Stomach (tissue), 9 donors: Measurements from ENCODE around the gene RAB33A. TPM values are rescaled to one million over a fixed set of nuclear protein-coding genes. Genes with fewer than 3 reads are reported as not detected.
"Not testable (repeated sequence)": the region's sequence is repeated elsewhere in the genome, so short reads cannot be mapped to it uniquely, and the experiment has no call there.

Experiments
- DNase-seq, 2 donors: peaks; one replicate each; pipeline versions ENCODE4 v3.0.0 to v3.0.0-alpha.2; 2013 to 2019
- H3K27ac ChIP-seq, 5 donors: fragments of 200-600 bp in 4 of 5; sonication (generic) in 4 of 5; one replicate each; pipeline ENCODE4 v1.5.1; 2013 to 2019; ENCODE audit warnings: mild to moderate bottlenecking in 1 of 5, moderate library complexity in 1 of 5
- H3K27me3 ChIP-seq, 3 donors: fragments of 200-600 bp; sonication (generic); one replicate each; pipeline ENCODE4 v1.5.1; 2017 to 2019; ENCODE audit warnings: mixed run types in 1 of 3
- H3K36me3 ChIP-seq, 4 donors: fragments of 200-600 bp; sonication (generic); 1 replicate in 3 of 4; 2 replicates in 1 of 4; pipeline ENCODE4 v1.5.1; 2016 to 2019
- H3K4me1 ChIP-seq, 4 donors: fragments of 200-600 bp; sonication (generic); one replicate each; pipeline ENCODE4 v1.5.1; 2016 to 2019
- H3K4me3 ChIP-seq, 4 donors: fragments of 200-600 bp; sonication (generic) in 3 of 4; one replicate each; pipeline ENCODE4 v1.5.1; 2016 to 2019; ENCODE audit warnings: mild to moderate bottlenecking in 1 of 4
- H3K9me3 ChIP-seq, 4 donors: fragments of 200-600 bp; sonication (generic); one replicate each; pipeline ENCODE4 v1.5.1; 2016 to 2019
- EP300 ChIP-seq: sonication (generic); formaldehyde crosslinking; IDR thresholded peaks from one replicate; pipeline ENCODE4 v1.6.1; 2017; ENCODE audit warnings: antibody characterized with exemption
- POLR2A ChIP-seq, 4 donors: fragments of 450-650 bp; IDR thresholded peaks; one replicate each; pipeline ENCODE4 v1.6.1; 2016; ENCODE audit warnings: antibody characterized with exemption in 4 of 4, control low read depth in 2 of 4, mild to moderate bottlenecking in 1 of 4, moderate library complexity in 1 of 4
- POLR2AphosphoS5 ChIP-seq, 3 donors: sonication (generic); formaldehyde crosslinking; IDR thresholded peaks; one replicate each; pipeline ENCODE4 v1.6.1; 2016; ENCODE audit warnings: antibody characterized with exemption in 3 of 3
- WGBS, 5 donors: extraction: QIAGEN DNeasy Blood & Tissue Kit in 3 of 5; methylation state at CpG; one replicate each; pipeline versions ENCODE4 v1.1.5 to v1.1.7; 2013 to 2018; 5-methylcytosine and 5-hydroxymethylcytosine counted together
- intact Hi-C: fragments of 100-400 bp; cut with DNase I; formaldehyde crosslinking; loops from one replicate; pipeline ENCODE4 v1.15.1; 2023; ENCODE audit warnings: low total_unique reads
- polyA plus RNA-seq, 3 donors: library from polyadenylated mRNA; stranded (reverse); fragments of 200-250 nt; gene quantifications; one replicate each; pipeline ENCODE4 v1.2.3, GENCODE V29; 2013
- total RNA-seq, 5 donors: library from RNA; depleted of rRNA; stranded (reverse); fragments of >200 nt; gene quantifications; one replicate each; pipeline versions ENCODE4 v1.1.0 to v1.2.3, GENCODE V29; 2014 to 2016
- TF ChIP-seq, protein P1 (sequence below), 7 experiments: fragments of 450-650 bp in 4 of 7; fragments of 200-600 bp in 3 of 7; sonication (generic) in 3 of 7; IDR thresholded peaks; one replicate each; pipeline ENCODE4 v1.5.1; 2016 to 2019; ENCODE audit warnings: antibody characterized with exemption in 7 of 7, control low read depth in 2 of 7, mild to moderate bottlenecking in 1 of 7
- donor health status: healthy with polysubstance abuse.
- donor health status: Bipolar disorder and iron deficiency.
- donor health status: healthy.

The RAB33A gene
- total and polyA plus RNA-seq, 8 donors: 0.75 to 1.7 (median 0.91) TPM; not detected in 4

DNA sequence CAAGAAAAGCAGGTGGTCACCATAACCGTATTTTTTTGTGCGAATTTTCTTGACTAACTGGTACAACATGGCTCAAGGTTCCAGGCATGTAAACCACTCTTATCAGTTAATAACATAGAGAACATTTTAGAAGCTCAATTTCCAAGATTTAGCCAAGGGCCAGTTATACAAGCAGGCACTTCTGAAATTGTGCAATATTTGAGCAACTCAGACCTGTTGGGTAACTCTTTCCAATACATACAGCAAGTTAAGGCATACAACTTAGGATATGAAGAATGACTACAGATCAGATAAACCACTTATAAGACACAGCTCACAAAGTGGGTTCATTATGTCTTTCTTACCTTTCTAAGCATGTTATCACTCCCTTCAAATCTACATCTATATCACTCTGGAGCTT lies 53.0 kb downstream of the RAB33A start:
- intact Hi-C loops: no loop called here
- no peak for TF ChIP-seq EP300
- TF ChIP-seq POLR2A (IDR thresholded peaks at IDR 0.05): no peak
- TF ChIP-seq POLR2AphosphoS5 (IDR thresholded peaks at IDR 0.05): no peak
- TF ChIP-seq, protein P1, sequence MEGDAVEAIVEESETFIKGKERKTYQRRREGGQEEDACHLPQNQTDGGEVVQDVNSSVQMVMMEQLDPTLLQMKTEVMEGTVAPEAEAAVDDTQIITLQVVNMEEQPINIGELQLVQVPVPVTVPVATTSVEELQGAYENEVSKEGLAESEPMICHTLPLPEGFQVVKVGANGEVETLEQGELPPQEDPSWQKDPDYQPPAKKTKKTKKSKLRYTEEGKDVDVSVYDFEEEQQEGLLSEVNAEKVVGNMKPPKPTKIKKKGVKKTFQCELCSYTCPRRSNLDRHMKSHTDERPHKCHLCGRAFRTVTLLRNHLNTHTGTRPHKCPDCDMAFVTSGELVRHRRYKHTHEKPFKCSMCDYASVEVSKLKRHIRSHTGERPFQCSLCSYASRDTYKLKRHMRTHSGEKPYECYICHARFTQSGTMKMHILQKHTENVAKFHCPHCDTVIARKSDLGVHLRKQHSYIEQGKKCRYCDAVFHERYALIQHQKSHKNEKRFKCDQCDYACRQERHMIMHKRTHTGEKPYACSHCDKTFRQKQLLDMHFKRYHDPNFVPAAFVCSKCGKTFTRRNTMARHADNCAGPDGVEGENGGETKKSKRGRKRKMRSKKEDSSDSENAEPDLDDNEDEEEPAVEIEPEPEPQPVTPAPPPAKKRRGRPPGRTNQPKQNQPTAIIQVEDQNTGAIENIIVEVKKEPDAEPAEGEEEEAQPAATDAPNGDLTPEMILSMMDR (IDR thresholded peaks at IDR 0.05): no peak
- Histone ChIP-seq H3K27ac (no peak overlapping the region), H3K36me3 (peaks cover 0 to 18% (median 9%) of the 10 kb centered on the region in 4 donors), H3K9me3 (no peaks in the 10 kb centered on the region), H3K27me3 (no peaks in the 10 kb centered on the region), H3K4me3 (no peak overlapping the region), H3K4me1 (no peaks in the 10 kb centered on the region)
- WGBS, 5 donors: 67 to 89% (median 77%) methylated on average over 2 of the region's 2 CpGs
- DNase-seq: no peak

DNA sequence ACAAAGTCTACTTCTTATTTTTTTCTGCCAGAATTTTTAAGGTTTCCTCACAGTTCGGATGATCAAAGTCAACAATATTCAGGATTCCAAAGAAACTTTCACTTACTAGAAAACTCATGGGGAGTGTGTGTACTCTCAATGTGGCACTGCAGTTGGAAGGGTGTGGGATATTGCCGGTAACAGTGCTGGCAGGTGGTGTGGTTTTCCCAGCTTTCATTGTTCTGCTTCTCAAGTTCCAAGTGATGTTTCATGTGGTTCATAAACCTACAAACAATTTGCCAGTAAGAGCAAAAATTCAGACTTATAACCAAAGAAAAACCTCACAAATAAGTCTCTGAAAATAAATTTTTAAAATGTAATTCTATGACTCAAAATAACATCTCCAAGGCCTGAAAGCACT lies 57.1 kb downstream of the RAB33A start:
- DNase-seq: no peak
- H3K36me3 ChIP-seq: peaks cover 0 to 26% (median 14%) of the 10 kb centered on the region in 4 donors
- intact Hi-C loops: no loop called here
- H3K4me1 ChIP-seq: no peaks in the 10 kb centered on the region
- H3K9me3 ChIP-seq: no peaks in the 10 kb centered on the region
- no peaks in the 10 kb centered on the region for H3K27me3 ChIP-seq
- H3K4me3 ChIP-seq: no peak overlapping the region
- 82 to 91% (median 89%) methylated on average over 2 of the region's 2 CpGs for WGBS, 5 donors
- no peak overlapping the region for H3K27ac ChIP-seq
- TF ChIP-seq, protein P1 (IDR thresholded peaks at IDR 0.05): no peak
- TF ChIP-seq POLR2AphosphoS5 (IDR thresholded peaks at IDR 0.05): no peak

DNA sequence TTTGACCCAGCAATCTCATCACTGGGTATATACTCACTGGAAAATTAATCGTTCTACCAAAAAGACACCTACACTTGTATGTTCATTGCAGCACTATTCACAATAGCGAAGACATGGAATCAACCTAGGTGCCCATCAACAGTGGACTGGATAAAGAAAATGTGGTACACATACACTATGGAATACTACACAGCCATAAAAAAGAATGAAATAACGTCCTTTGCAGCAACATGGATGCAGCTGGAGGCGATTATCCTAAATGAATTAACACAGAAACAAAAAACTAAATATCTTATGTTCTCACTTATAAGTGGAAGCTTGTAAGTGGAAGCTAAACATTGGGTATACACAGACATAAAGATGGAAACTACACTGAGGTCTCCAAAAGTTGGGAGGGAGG lies 59.4 kb downstream of the RAB33A start:
- WGBS, 5 donors: 81 to 98% (median 97%) methylated on average over 4 of the region's 4 CpGs
- H3K27me3 ChIP-seq, H3K4me3 ChIP-seq, DNase-seq, H3K27ac ChIP-seq, H3K4me1 ChIP-seq, H3K9me3 ChIP-seq, intact Hi-C loops: not testable (repeated sequence)
- H3K36me3 ChIP-seq: peaks cover 0 to 32% (median 22%) of the 10 kb centered on the region in 4 donors

Other genes with a start within 250 kb of the RAB33A start
- 10 to 100 TPM in 1 of 5 donors, 1 to 10 TPM in 3, under 1 TPM in 1; 0.89 to 16.8 (median 2.9) TPM for gene BCORL1, start 189.3 kb upstream of the RAB33A start, total RNA-seq
- gene BCORL1, start 189.3 kb upstream of the RAB33A start, polyA plus RNA-seq: 1 to 10 TPM; 1.0 to 3.4 (median 2.4) TPM
- gene ELF4, start 61.5 kb upstream of the RAB33A start, total RNA-seq: 10 to 100 TPM in 3 of 5 donors, 1 to 10 TPM in 2; 7.1 to 34.5 (median 19.6) TPM
- gene ELF4, start 61.5 kb upstream of the RAB33A start, polyA plus RNA-seq: 10 to 100 TPM in 1 of 3 donors, 1 to 10 TPM in 2; 3.9 to 17.9 (median 7.0) TPM
- gene AIFM1, start 6.1 kb upstream of the RAB33A start, total RNA-seq: 10 to 100 TPM in 4 of 5 donors, 1 to 10 TPM in 1; 2.9 to 29.6 (median 22.0) TPM
- gene AIFM1, start 6.1 kb upstream of the RAB33A start, polyA plus RNA-seq: 10 to 100 TPM; 24.7 to 33.5 (median 31.5) TPM
- gene ZNF280C, start 96.9 kb downstream of the RAB33A start, total RNA-seq: 10 to 100 TPM in 2 of 5 donors, 1 to 10 TPM in 3; 1.2 to 17.5 (median 5.7) TPM
- gene ZNF280C, start 96.9 kb downstream of the RAB33A start, polyA plus RNA-seq: 1 to 10 TPM in 1 of 3 donors, under 1 TPM in 2; 0.61 to 1.1 (median 0.81) TPM
- gene SLC25A14, start 168.0 kb downstream of the RAB33A start, total RNA-seq: 10 to 100 TPM in 2 of 5 donors, 1 to 10 TPM in 3; 1.2 to 19.3 (median 1.8) TPM
- 10 to 100 TPM in 2 of 3 donors, 1 to 10 TPM in 1; 7.4 to 14.6 (median 11.2) TPM for gene SLC25A14, start 168.0 kb downstream of the RAB33A start, polyA plus RNA-seq
- under 1 TPM in 1 of 5 donors, not detected in 4; 0.55 TPM for gene GPR119, start 213.7 kb downstream of the RAB33A start, total RNA-seq
- not detected for gene GPR119, start 213.7 kb downstream of the RAB33A start, polyA plus RNA-seq
- gene RBMX2, start 230.0 kb downstream of the RAB33A start, total RNA-seq: 100 to 1,000 TPM in 1 of 5 donors, 10 to 100 TPM in 1, 1 to 10 TPM in 2, not detected in 1; 4.5 to 131 (median 16.3) TPM
- gene RBMX2, start 230.0 kb downstream of the RAB33A start, polyA plus RNA-seq: 100 to 1,000 TPM in 1 of 3 donors, 10 to 100 TPM in 2; 19.9 to 107 (median 29.9) TPM